Neutrophil (primary cell): ENCODE data around the gene COL1A1.

Experiments
- H3K27ac ChIP-seq: fragments of 200-600 bp; sonication (generic); 2 replicates; pipeline ENCODE4 v1.5.1; 2016; ENCODE audit warnings: mild to moderate bottlenecking, moderate library complexity
- H3K27me3 ChIP-seq: fragments of 200-600 bp; sonication (generic); 2 replicates; pipeline ENCODE4 v1.6.0; 2016; ENCODE audit warnings: mild to moderate bottlenecking
- H3K36me3 ChIP-seq: fragments of 200-600 bp; sonication (generic); 2 replicates; pipeline ENCODE4 v1.5.1; 2017
- H3K4me1 ChIP-seq, 2 experiments: fragments of 200-600 bp in 1 of 2; sonication (generic) in 1 of 2; 1 replicate in 1 of 2; 2 replicates in 1 of 2; pipeline versions ENCODE4 v1.5.1 to v1.6.1; 2013 to 2016; ENCODE audit warnings: low read depth in 1 of 2, low read length in 1 of 2, mild to moderate bottlenecking in 1 of 2, moderate library complexity in 1 of 2; ENCODE audit not compliant: control insufficient read depth in 1 of 2, insufficient read depth in 1 of 2
- H3K4me3 ChIP-seq, 2 experiments: fragments of 200-600 bp in 1 of 2; sonication (generic) in 1 of 2; 1 replicate in 1 of 2; 2 replicates in 1 of 2; pipeline ENCODE4 v1.5.1; 2013 to 2016; ENCODE audit warnings: low read depth in 1 of 2, low read length in 1 of 2, mild to moderate bottlenecking in 1 of 2, moderate library complexity in 1 of 2
- H3K9me3 ChIP-seq: fragments of 200-600 bp; sonication (generic); 2 replicates; pipeline ENCODE4 v1.5.1; 2016
- CTCF ChIP-seq: fragments of 200-600 bp; sonication (generic); IDR thresholded peaks from 2 replicates; pipeline ENCODE4 v1.5.1; 2016; ENCODE audit warnings: antibody characterized with exemption

Gene COL1A1

GRCh38 chr17:50203086-50203485 is 1.7 kb upstream of the COL1A1 start:
- H3K36me3 ChIP-seq = no peaks in the 10 kb centered on the region
- H3K27me3 ChIP-seq = peaks cover 96% of the 10 kb centered on the region
- TF ChIP-seq CTCF = no peak
- no peak overlapping the region for H3K4me3 ChIP-seq
- peaks cover 17 to 22% of the 10 kb centered on the region in 2 experiments for H3K4me1 ChIP-seq
- no peak overlapping the region for H3K27ac ChIP-seq
- H3K9me3 ChIP-seq = no peaks in the 10 kb centered on the region

GRCh38 chr17:50200457-50201275 is 765 bp downstream of the COL1A1 start:
- Histone ChIP-seq H3K4me3 (peak overlapping the region; percentile 56 to 71), H3K36me3 (no peaks in the 10 kb centered on the region), H3K4me1 (peaks cover 17 to 22% of the 10 kb centered on the region in 2 experiments), H3K27ac (no peak overlapping the region), H3K9me3 (no peaks in the 10 kb centered on the region), H3K27me3 (peaks cover 72% of the 10 kb centered on the region)
- TF ChIP-seq CTCF = peak; percentile 99

GRCh38 chr17:50199803-50200456 is 1.5 kb downstream of the COL1A1 start:
- Histone ChIP-seq H3K27ac (no peak overlapping the region), H3K36me3 (no peaks in the 10 kb centered on the region), H3K4me3 (peak overlapping the region; percentile 56 to 71), H3K9me3 (no peaks in the 10 kb centered on the region), H3K27me3 (peaks cover 64% of the 10 kb centered on the region), H3K4me1 (peaks cover 17 to 22% of the 10 kb centered on the region in 2 experiments)
- no peak for TF ChIP-seq CTCF

GRCh38 chr17:50199211-50199802 is 2.1 kb downstream of the COL1A1 start:
- peaks cover 58% of the 10 kb centered on the region for H3K27me3 ChIP-seq
- no peak for TF ChIP-seq CTCF
- no peak overlapping the region for H3K27ac ChIP-seq
- no peaks in the 10 kb centered on the region for H3K36me3 ChIP-seq
- peak overlapping the region; percentile 56 to 71 for H3K4me3 ChIP-seq
- H3K4me1 ChIP-seq = peaks cover 17 to 22% of the 10 kb centered on the region in 2 experiments
- no peaks in the 10 kb centered on the region for H3K9me3 ChIP-seq

GRCh38 chr17:50198026-50198669 is 3.3 kb downstream of the COL1A1 start:
- H3K27ac ChIP-seq = no peak overlapping the region

More at GRCh38 chr17:50198026-50198669, 3.3 kb downstream of the COL1A1 start:
- peaks cover 17 to 22% of the 10 kb centered on the region in 2 experiments for H3K4me1 ChIP-seq
- H3K27me3 ChIP-seq = peaks cover 47% of the 10 kb centered on the region
- no peak overlapping the region for H3K4me3 ChIP-seq
- H3K36me3 ChIP-seq = no peaks in the 10 kb centered on the region
- no peaks in the 10 kb centered on the region for H3K9me3 ChIP-seq
- TF ChIP-seq CTCF = peak; percentile 22
